GM19397 (cell line): ENCODE data around the gene FAM120B.
"Not testable (repeated sequence)": the region's sequence is repeated elsewhere in the genome, so short reads cannot be mapped to it uniquely, and the experiment has no call there.

Experiments
- ATAC-seq: cut with Tn5 transposase; IDR thresholded peaks from one replicate; pipeline ENCODE4 v1.9.1; 2021; ENCODE audit warnings: mild to moderate bottlenecking, moderate library complexity; ENCODE audit not compliant: unreplicated experiment

The FAM120B gene, protein sequence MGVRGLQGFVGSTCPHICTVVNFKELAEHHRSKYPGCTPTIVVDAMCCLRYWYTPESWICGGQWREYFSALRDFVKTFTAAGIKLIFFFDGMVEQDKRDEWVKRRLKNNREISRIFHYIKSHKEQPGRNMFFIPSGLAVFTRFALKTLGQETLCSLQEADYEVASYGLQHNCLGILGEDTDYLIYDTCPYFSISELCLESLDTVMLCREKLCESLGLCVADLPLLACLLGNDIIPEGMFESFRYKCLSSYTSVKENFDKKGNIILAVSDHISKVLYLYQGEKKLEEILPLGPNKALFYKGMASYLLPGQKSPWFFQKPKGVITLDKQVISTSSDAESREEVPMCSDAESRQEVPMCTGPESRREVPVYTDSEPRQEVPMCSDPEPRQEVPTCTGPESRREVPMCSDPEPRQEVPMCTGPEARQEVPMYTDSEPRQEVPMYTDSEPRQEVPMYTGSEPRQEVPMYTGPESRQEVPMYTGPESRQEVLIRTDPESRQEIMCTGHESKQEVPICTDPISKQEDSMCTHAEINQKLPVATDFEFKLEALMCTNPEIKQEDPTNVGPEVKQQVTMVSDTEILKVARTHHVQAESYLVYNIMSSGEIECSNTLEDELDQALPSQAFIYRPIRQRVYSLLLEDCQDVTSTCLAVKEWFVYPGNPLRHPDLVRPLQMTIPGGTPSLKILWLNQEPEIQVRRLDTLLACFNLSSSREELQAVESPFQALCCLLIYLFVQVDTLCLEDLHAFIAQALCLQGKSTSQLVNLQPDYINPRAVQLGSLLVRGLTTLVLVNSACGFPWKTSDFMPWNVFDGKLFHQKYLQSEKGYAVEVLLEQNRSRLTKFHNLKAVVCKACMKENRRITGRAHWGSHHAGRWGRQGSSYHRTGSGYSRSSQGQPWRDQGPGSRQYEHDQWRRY

GRCh38 chr6:170306324-170307079, at the start of gene FAM120B:
Gene FAM120B (plus strand): TSS chr6:170306758. CDS start chr6:170317391, 10,633 bp downstream.
- peak; percentile 98 for ATAC-seq

- ATAC-seq, result no peak
These were observed 49.2 kb upstream of the FAM120B start for GRCh38 chr6:170257376-170257775.

GRCh38 chr6:170258407-170258806, 48.2 kb upstream of the FAM120B start:
- no peak for ATAC-seq

DNA sequence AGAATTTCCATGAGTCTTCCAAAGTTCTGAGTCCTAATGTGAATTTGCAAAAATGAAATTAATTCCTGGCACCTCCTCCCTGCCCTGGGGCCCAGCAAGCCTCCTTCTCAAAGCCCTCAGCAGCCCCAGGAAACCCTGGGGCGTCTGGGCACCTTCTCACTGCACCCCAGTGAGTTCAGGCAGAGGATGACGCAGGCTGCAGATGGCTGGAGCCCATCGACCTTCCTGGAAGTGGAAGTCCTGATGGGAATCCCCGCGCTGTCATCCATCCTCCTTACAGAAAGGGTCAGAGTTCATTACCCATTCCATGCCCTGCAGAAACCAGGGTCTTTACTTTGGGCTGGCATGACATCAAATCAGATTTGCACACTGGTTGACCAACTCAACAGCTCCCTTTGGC, 47.3 kb upstream of the FAM120B start:
- ATAC-seq, result no peak

DNA sequence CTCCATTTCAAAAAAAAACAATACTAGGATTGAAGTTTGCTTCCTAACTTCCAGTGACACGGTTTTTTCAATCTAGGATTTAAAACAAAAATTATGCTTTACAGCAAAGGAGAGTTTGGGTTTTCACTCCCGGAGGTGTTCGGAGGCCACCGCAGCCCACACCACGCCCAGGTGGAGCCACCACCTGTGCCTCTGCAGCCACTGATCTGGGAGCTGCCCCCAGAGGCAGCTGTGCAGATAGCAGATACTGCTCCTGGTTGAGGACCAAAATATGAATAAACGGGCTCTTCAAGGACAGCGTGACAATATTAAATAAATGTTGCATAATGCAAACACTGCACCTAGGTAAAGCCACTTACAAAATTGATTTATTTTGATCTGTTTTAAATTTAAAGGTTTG, 45.9 kb upstream of the FAM120B start:
- ATAC-seq, result no peak

DNA sequence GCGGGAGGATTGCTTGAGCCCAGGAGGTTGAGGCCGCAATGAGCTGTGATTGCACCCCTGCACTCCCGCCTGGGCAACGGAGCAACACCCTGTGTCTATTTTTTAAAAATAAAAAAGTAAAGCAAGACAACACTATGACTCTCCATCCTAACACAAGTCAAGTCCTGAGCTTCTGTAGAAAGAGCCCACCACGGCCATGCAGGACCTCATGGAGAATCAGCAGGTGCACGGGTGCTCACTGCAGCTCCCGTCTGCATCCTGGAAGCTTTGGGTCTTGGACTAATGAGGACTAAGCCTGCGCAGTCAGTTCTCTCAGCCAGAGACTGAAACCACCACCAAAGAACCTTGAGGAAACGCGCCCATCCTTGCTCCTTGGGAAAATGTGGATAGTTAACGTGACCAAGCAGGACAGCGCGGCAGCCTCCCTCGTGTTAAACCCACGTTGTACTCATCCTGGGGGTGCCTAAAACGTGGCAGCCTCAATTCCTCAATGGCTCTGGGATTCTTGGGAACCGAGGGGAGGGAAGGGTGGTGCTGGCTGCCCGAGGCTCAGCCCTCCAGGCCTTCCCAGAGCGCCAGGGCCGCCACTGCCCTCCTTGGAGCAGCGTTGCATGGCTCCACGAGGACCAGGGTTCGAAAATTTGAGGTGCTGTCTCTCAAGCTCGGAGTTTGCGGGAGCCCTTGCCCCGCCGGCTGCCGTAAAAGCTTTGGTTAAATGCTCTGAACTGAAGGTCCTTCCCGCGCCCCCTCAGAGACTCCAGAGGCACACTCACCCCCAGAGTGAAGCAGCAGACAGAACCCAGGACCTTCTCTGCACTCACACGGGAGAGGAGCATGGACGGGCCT, 44.7 kb upstream of the FAM120B start:
- no peak for ATAC-seq

GRCh38 chr6:170262489-170263088, 44.0 kb upstream of the FAM120B start:
- no peak for ATAC-seq

DNA sequence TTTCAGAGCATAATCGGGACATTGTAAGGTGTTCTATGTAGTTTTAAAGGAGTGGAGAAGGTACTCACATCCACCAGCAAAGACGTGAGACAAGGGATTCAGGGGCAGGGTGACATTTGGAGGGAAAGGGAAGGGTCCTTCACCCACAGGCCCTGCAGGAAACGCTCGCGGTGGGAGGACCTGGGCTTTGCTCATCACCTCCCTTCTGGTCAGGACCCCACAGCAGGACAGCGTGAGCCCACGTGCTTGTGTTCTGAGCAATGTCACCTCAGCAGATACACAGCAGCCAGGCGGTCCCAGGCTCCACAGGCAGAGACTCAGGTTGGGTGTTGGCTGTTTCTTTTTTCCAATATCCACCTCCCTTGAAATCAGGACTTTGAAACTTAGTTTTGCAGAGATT, 43.1 kb upstream of the FAM120B start:
- ATAC-seq, result no peak

GRCh38 chr6:170264086-170264485, 42.5 kb upstream of the FAM120B start:
- no peak for ATAC-seq

- not testable (repeated sequence) for ATAC-seq
These were observed 41.9 kb upstream of the FAM120B start for GRCh38 chr6:170264644-170265043.

- ATAC-seq, result no peak
These were observed 40.9 kb upstream of the FAM120B start for GRCh38 chr6:170265655-170266054.

DNA sequence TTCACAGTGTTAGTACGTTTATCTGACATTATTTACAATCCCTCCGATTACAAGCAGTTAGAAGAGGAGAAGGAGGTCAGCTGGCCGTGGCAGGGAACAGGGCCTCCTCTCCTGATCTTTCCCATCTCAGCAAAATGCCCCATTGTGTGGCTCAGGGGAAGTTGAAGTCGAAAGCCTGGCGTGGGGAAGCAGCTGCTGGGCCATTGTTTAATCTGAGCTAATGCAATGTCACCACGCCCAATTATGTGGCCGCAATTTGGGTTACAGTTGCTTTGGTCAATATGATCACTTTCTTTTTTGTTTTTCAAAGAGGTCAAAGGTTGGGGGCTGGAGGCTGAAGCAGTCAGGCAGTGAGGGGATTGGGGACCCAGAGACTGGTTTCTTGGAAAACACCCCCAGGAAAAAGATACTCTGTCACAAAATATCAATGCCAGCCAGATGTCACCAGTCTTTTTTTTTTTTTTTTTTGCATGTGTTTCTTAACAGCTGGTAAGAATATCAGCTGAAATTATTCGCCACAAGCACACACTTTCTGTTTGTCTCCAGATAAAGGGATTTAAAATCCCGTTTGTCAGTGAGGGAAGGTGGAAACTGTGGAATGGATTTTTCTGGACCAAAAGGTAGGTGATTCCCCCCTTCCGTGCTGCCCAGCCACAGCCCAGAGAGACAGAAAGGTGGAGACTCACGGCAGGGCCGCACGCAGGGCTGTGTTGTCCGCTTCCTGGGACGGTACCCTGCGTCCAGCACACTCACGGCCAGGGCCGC, 40.3 kb upstream of the FAM120B start:
- ATAC-seq, result no peak

DNA sequence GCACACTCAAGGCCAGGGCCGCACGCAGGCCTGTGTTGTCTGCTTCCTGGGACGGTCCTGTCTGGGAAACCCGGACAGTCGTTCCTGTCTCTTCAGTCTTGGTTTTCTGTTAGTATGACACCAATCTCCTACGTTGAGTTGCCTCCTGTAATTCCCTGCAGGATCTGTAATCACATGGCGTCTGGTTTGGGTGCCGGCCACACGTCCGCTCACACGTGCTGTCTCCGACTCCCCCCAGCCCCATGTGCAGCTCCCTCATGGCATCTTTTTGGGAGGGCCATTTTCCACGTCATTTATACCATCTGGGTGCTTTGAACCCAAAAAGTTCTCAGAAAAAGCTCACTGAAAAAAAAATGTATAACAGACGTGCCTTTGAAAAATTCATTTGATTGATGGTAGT, 38.9 kb upstream of the FAM120B start:
- no peak for ATAC-seq

GRCh38 chr6:170268216-170269129, 38.1 kb upstream of the FAM120B start:
- no peak for ATAC-seq

- no peak for ATAC-seq
These were observed 37.3 kb upstream of the FAM120B start for GRCh38 chr6:170269151-170269845.

DNA sequence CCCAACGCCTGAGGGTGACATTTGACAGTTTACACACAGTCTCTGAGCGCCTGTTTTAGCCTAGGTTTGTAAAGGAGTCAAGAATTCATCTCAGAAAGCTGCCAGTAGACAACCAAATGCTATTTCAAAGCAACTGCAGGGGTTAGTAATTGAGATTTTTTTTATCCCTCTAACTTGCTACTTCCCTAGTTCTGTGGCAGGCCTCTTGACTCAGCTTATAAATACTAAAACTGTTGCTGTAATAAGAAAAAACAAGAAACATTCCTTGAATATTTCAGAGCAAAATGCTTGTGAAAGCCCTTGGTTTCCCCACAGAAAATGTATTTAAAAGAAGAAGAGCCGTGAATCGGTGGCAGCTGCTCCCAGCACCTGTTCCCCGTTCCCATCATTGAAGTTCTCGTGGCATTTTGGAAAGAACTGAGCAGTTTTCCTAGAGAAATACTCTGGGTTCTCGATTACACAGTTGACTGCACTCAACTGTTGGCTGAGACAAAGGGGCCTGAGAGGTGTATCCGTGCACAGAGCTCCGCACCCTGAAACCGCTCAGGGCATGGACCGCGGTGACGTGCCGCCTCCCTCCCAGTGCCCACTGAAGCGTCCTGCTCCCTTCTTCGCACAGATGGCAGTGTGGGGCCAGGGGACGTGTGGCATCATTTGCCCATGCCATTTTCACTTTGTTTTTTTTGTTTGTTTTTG, 36.6 kb upstream of the FAM120B start:
- ATAC-seq, result no peak
